ENCODE measurements around the gene SEMA6D. TPM values are rescaled to one million over a fixed set of nuclear protein-coding genes. Genes with fewer than 3 reads are reported as not detected.

SEMA6D gene
- total RNA-seq, 4 donors from 2014 or later: 23.3 to 59.4 (median 42.7) TPM

- H3K27ac ChIP-seq: no peak overlapping the region
Measured at GRCh38 chr15:47673232-47673761, 44.0 kb upstream of the SEMA6D start.

GRCh38 chr15:47674586-47675232 lies 42.6 kb upstream of the SEMA6D start:
- WGBS, 2 donors (ENCODE audit: low coverage in 1 of 2): 91 to 93% methylated on average over 6 to 8 of the region's 8 CpGs
- no peak for TF ChIP-seq POLR2AphosphoS5 (IDR thresholded peaks at IDR 0.05)
- no peak for TF ChIP-seq POLR2A (IDR thresholded peaks at IDR 0.05)
- TF ChIP-seq, protein P1, sequence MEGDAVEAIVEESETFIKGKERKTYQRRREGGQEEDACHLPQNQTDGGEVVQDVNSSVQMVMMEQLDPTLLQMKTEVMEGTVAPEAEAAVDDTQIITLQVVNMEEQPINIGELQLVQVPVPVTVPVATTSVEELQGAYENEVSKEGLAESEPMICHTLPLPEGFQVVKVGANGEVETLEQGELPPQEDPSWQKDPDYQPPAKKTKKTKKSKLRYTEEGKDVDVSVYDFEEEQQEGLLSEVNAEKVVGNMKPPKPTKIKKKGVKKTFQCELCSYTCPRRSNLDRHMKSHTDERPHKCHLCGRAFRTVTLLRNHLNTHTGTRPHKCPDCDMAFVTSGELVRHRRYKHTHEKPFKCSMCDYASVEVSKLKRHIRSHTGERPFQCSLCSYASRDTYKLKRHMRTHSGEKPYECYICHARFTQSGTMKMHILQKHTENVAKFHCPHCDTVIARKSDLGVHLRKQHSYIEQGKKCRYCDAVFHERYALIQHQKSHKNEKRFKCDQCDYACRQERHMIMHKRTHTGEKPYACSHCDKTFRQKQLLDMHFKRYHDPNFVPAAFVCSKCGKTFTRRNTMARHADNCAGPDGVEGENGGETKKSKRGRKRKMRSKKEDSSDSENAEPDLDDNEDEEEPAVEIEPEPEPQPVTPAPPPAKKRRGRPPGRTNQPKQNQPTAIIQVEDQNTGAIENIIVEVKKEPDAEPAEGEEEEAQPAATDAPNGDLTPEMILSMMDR (IDR thresholded peaks at IDR 0.05): no peak
- no peak for TF ChIP-seq EP300 (IDR thresholded peaks at IDR 0.05; ENCODE audit: low read depth)
- no peak overlapping the region for H3K27ac ChIP-seq

More at GRCh38 chr15:47673232-47673761, 44.0 kb upstream of the SEMA6D start:
- no peaks in the 10 kb centered on the region for H3K4me1 ChIP-seq
- H3K36me3 ChIP-seq: no peaks in the 10 kb centered on the region
- TF ChIP-seq, protein P1 (IDR thresholded peaks at IDR 0.05): no peak
- TF ChIP-seq EP300 (IDR thresholded peaks at IDR 0.05; ENCODE audit: low read depth) (no peak), POLR2AphosphoS5 (IDR thresholded peaks at IDR 0.05) (no peak), POLR2A (IDR thresholded peaks at IDR 0.05) (no peak)
- no peak overlapping the region for H3K4me3 ChIP-seq
- H3K9me3 ChIP-seq: no peaks in the 10 kb centered on the region
- intact Hi-C loops (cut with DNase I; ENCODE audit: low total_unique reads) (no loop called here), in situ Hi-C loops (cut with MboI; ENCODE audit: low pct_ligation_motif_present in 1 of 4, low pct_unique_long_range_greater_than_20kb in 1 of 4, low sequenced_read_pairs in 3 of 4) (no loop called here)
- no peaks in the 10 kb centered on the region for H3K27me3 ChIP-seq
- DNase-seq: no peak
- 18 to 34% methylated on average over 2 to 5 of the region's 5 CpGs for WGBS, 2 donors (ENCODE audit: low coverage in 1 of 2)

DNA sequence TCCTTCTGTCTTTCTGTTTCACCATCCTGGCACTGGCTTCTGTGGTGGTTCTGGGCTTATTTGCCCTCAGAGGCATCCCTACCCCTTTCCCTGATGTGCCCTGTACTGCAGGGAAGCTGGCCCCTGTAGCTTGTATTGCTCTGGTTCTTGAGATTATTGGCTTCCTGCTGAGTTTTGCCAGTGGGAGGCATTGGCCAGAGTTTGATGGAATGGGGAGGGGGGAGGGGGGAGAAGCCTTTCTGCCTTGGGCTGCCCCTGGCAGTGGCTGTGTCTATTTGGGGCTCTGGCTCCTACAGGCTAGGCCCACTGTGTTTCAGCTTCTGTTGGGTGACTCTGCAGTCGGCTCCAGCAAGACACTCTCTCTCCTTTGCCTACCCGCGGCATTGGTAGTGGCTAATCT lies 41.6 kb upstream of the SEMA6D start:
- TF ChIP-seq, protein P1 (IDR thresholded peaks at IDR 0.05): no peak
- TF ChIP-seq POLR2A (IDR thresholded peaks at IDR 0.05): no peak
- DNase-seq: no peak
- Histone ChIP-seq H3K27me3 (no peaks in the 10 kb centered on the region), H3K4me3 (no peak overlapping the region), H3K9me3 (no peaks in the 10 kb centered on the region), H3K4me1 (no peaks in the 10 kb centered on the region), H3K27ac (no peak overlapping the region), H3K36me3 (no peaks in the 10 kb centered on the region)
- intact Hi-C loops (cut with DNase I; ENCODE audit: low total_unique reads): no loop called here
- in situ Hi-C loops (cut with MboI; ENCODE audit: low pct_ligation_motif_present in 1 of 4, low pct_unique_long_range_greater_than_20kb in 1 of 4, low sequenced_read_pairs in 3 of 4): no loop called here
- WGBS, 2 donors (ENCODE audit: low coverage in 1 of 2): 92 to 94% methylated on average over 3 of the region's 3 CpGs

More at GRCh38 chr15:47674586-47675232, 42.6 kb upstream of the SEMA6D start:
- H3K9me3 ChIP-seq: no peaks in the 10 kb centered on the region
- no peaks in the 10 kb centered on the region for H3K4me1 ChIP-seq
- intact Hi-C loops (cut with DNase I; ENCODE audit: low total_unique reads) (no loop called here), in situ Hi-C loops (cut with MboI; ENCODE audit: low pct_ligation_motif_present in 1 of 4, low pct_unique_long_range_greater_than_20kb in 1 of 4, low sequenced_read_pairs in 3 of 4) (no loop called here)
- H3K4me3 ChIP-seq: no peak overlapping the region
- DNase-seq: no peak
- no peaks in the 10 kb centered on the region for H3K27me3 ChIP-seq
- H3K36me3 ChIP-seq: no peaks in the 10 kb centered on the region

DNA sequence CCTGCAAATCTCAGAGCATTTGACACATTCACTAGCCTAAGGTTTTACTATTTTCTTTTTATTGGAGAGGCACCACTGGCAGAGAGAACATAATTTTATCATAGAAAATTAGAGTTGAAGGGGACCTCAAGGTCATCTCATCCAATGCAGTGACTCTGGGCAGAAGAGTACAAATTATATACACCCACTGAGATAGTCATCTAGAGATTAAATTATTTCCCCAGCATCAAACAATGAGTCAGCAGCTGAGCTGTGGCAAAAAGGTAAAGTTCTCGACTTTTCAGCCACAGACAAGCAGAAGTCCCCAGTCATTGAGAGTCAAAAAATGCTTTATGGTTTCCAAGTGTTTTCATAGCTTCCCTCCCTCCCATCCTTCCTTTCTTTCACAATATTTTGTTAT lies 39.3 kb upstream of the SEMA6D start:
- Histone ChIP-seq H3K27me3 (no peaks in the 10 kb centered on the region), H3K36me3 (no peaks in the 10 kb centered on the region), H3K4me3 (no peak overlapping the region), H3K27ac (no peak overlapping the region), H3K4me1 (no peaks in the 10 kb centered on the region), H3K9me3 (no peaks in the 10 kb centered on the region)
- 73 to 86% methylated on average over 1 of the region's 1 CpG for WGBS, 2 donors (ENCODE audit: low coverage in 1 of 2)
- no peak for TF ChIP-seq POLR2AphosphoS5 (IDR thresholded peaks at IDR 0.05)
- intact Hi-C loops (cut with DNase I; ENCODE audit: low total_unique reads): no loop called here
- in situ Hi-C loops (cut with MboI; ENCODE audit: low pct_ligation_motif_present in 1 of 4, low pct_unique_long_range_greater_than_20kb in 1 of 4, low sequenced_read_pairs in 3 of 4): no loop called here
- DNase-seq: no peak

DNA sequence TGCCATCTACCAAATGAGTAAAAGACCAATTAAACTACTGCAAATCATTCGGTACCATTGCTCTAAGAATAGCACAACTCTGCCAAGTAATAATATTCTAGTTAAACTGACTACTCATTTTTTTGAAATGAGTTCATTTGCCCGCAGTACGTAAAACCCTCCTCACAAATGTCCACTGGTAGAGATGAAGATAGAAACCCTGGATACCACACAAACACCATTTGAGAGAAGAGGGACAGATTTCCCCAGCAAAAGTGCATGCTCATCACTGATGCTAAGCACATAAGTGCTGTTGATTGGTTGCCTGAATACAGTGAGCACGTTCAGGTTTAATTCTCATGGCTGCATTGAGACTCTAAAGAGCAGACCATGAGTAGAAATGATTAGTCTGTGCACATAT lies 34.6 kb upstream of the SEMA6D start:
- Histone ChIP-seq H3K4me1 (no peaks in the 10 kb centered on the region), H3K36me3 (no peaks in the 10 kb centered on the region), H3K27ac (no peak overlapping the region), H3K4me3 (no peak overlapping the region), H3K27me3 (no peaks in the 10 kb centered on the region), H3K9me3 (no peaks in the 10 kb centered on the region)
- no peak for TF ChIP-seq EP300 (IDR thresholded peaks at IDR 0.05; ENCODE audit: low read depth)
- TF ChIP-seq, protein P1 (IDR thresholded peaks at IDR 0.05): no peak
- no peak for TF ChIP-seq POLR2AphosphoS5 (IDR thresholded peaks at IDR 0.05)
- TF ChIP-seq POLR2A (IDR thresholded peaks at IDR 0.05): no peak
- in situ Hi-C loops (cut with MboI; ENCODE audit: low pct_ligation_motif_present in 1 of 4, low pct_unique_long_range_greater_than_20kb in 1 of 4, low sequenced_read_pairs in 3 of 4) (no loop called here), intact Hi-C loops (cut with DNase I; ENCODE audit: low total_unique reads) (no loop called here)
- 90 to 96% methylated on average over 3 to 4 of the region's 4 CpGs for WGBS, 2 donors (ENCODE audit: low coverage in 1 of 2)
- DNase-seq: no peak

All from transverse colon (tissue), 4 donors.